Adrenal gland (tissue), 12 donors: ENCODE measurements around the gene KIAA0040. TPM values are rescaled to one million over a fixed set of nuclear protein-coding genes. Genes with fewer than 3 reads are reported as not detected.

Experiments
- DNase-seq, 7 donors: peaks; one replicate each; pipeline ENCODE4 v3.0.0-alpha.2; 2019 to 2020
- H3K27ac ChIP-seq, 5 donors: fragments of 200-600 bp; sonication (generic) in 4 of 5; 1 replicate in 3 of 5; 2 replicates in 2 of 5; pipeline versions ENCODE4 v1.5.1 to v1.8.0; 2016 to 2020; ENCODE audit warnings: mild to moderate bottlenecking in 1 of 5
- H3K27me3 ChIP-seq: fragments of 200-600 bp; 2 replicates; pipeline ENCODE4 v1.8.0; 2021
- H3K36me3 ChIP-seq, 2 donors: fragments of 200-600 bp; replicated peaks in 1 of 2; 1 replicate in 1 of 2; 2 replicates in 1 of 2; pipeline versions ENCODE4 v1.5.1 to v1.8.0; 2018 to 2022
- H3K4me1 ChIP-seq, 2 donors: fragments of 200-600 bp; replicated peaks in 1 of 2; 1 replicate in 1 of 2; 2 replicates in 1 of 2; pipeline versions ENCODE4 v1.5.1 to v1.8.0; 2018 to 2021
- H3K4me3 ChIP-seq, 4 donors: fragments of 200-600 bp; sonication (generic) in 3 of 4; one replicate each; pipeline ENCODE4 v1.5.1; 2016 to 2018
- H3K9me3 ChIP-seq, 3 donors: fragments of 200-600 bp; sonication (generic) in 1 of 3; replicated peaks in 1 of 3; 1 replicate in 2 of 3; 2 replicates in 1 of 3; pipeline versions ENCODE4 v1.5.1 to v1.8.0; 2016 to 2021
- POLR2A ChIP-seq, 2 donors: fragments of 450-650 bp; IDR thresholded peaks; one replicate each; pipeline ENCODE4 v1.6.1; 2017; ENCODE audit warnings: antibody characterized with exemption in 2 of 2, mild to moderate bottlenecking in 2 of 2, moderate library complexity in 1 of 2
- WGBS, 4 donors: extraction: QIAGEN DNeasy Blood & Tissue Kit in 2 of 4; methylation state at CpG; one replicate each; pipeline versions ENCODE4 v1.1.5 to v1.1.7; 2013 to 2017; 5-methylcytosine and 5-hydroxymethylcytosine counted together
- intact Hi-C, 2 donors: fragments of 100-400 bp; cut with DNase I; formaldehyde crosslinking; loops; one replicate each; pipeline versions ENCODE4 v1.14.1 to v1.15.0; 2022 to 2023
- polyA plus RNA-seq, 3 donors: library from polyadenylated mRNA; stranded (reverse); fragments of 200-250 nt in 2 of 3; fragments of 350-450 nt in 1 of 3; fragmentation: Illumina TruSeq in 1 of 3; extraction: RNeasy Lipid Tissue Mini Kit (QIAGEN cat#74804) in 1 of 3; gene quantifications; one replicate each; pipeline ENCODE4 v1.2.3, GENCODE V29; 2013 to 2014
- total RNA-seq, 9 donors: library from RNA; depleted of rRNA in 4 of 9; stranded (reverse); fragments of >200 nt in 4 of 9; fragments of 120-200 nt in 1 of 9; fragmentation: NEBNext Ultra II Directional in 1 of 9; extraction: Animal tissue kit (Norgen Biotek cat#: 25700) in 1 of 9; gene quantifications; one replicate each; pipeline versions ENCODE4 v1.1.0 to v1.2.4, GENCODE V29; 2013 to 2023
- TF ChIP-seq, protein P1 (sequence below), 6 experiments: fragments of 450-650 bp in 4 of 6; fragments of 200-600 bp in 2 of 6; sonication (generic) in 1 of 6; IDR thresholded peaks; 1 replicate in 5 of 6; 2 replicates in 1 of 6; pipeline versions ENCODE4 v1.5.1 to v1.8.0; 2016 to 2021; ENCODE audit warnings: antibody characterized with exemption in 6 of 6, mild to moderate bottlenecking in 2 of 6, moderate library complexity in 1 of 6
- donor health status: healthy with polysubstance abuse.
- donor health status: Bipolar disorder and iron deficiency.
- donor health status: DM: yes; HTN: yes; CAD: no.
- donor health status: DM: no; HTN: no; CAD: no.
- donor health status: DM: no; HTN: no; CAD: no.
- donor health status: DM: yes; HTN: yes; CAD: no.

KIAA0040 gene
- total and polyA plus RNA-seq, 12 donors: 1.8 to 54.3 (median 12.3) TPM

DNA sequence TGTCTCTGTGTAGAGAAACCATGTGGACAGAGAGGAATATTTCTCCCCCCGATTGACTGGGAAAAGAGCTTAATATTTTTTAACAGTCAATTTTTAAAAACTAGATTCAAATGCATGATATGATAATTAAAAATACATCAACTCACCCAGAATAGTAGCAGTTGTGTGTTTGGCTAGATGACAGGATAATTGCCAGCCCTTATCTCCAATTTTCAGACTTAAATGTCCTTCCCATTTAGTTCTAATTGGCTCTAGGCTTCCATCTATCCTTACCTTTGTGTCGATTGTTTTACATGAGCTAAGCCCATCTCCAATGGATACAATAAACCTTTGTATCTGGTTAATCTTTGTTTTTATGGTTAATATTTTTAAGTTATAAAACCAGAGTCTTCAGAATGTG is 23.9 kb upstream of the KIAA0040 start:
- Histone ChIP-seq H3K27ac (no peak overlapping the region), H3K36me3 (no peaks in the 10 kb centered on the region), H3K9me3 (no peaks in the 10 kb centered on the region), H3K4me3 (no peak overlapping the region), H3K27me3 (no peaks in the 10 kb centered on the region), H3K4me1 (no peaks in the 10 kb centered on the region)
- no peak for DNase-seq
- intact Hi-C loops: no loop called here
- WGBS, 4 donors: 77 to 86% (median 85%) methylated on average over 2 of the region's 2 CpGs
- TF ChIP-seq, protein P1, sequence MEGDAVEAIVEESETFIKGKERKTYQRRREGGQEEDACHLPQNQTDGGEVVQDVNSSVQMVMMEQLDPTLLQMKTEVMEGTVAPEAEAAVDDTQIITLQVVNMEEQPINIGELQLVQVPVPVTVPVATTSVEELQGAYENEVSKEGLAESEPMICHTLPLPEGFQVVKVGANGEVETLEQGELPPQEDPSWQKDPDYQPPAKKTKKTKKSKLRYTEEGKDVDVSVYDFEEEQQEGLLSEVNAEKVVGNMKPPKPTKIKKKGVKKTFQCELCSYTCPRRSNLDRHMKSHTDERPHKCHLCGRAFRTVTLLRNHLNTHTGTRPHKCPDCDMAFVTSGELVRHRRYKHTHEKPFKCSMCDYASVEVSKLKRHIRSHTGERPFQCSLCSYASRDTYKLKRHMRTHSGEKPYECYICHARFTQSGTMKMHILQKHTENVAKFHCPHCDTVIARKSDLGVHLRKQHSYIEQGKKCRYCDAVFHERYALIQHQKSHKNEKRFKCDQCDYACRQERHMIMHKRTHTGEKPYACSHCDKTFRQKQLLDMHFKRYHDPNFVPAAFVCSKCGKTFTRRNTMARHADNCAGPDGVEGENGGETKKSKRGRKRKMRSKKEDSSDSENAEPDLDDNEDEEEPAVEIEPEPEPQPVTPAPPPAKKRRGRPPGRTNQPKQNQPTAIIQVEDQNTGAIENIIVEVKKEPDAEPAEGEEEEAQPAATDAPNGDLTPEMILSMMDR (IDR thresholded peaks at IDR 0.05): no peak
- TF ChIP-seq POLR2A (IDR thresholded peaks at IDR 0.05): no peak

DNA sequence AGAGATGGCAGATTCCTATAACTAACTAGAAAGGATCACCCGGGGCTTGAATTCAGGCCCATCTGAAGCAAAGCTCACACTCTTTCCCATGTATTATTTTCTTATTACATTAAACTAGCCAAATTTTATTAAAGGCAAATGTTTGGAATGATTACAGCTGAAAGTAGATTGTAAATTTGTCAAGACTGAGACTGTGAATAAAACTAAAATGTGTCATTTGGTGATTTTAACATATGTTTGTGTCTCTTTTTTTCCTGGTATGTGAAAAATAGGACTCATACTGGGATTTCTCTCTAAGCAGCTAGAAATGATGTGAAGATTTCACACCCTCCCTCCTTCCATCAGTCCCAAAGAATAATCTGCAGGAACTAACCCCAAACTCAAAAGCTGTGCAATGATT is 19.1 kb upstream of the KIAA0040 start:
- Histone ChIP-seq H3K27ac (no peak overlapping the region), H3K4me3 (no peak overlapping the region), H3K36me3 (no peaks in the 10 kb centered on the region), H3K9me3 (no peaks in the 10 kb centered on the region), H3K27me3 (no peaks in the 10 kb centered on the region), H3K4me1 (no peaks in the 10 kb centered on the region)
- DNase-seq: no peak
- 80 to 84% (median 82%) methylated on average over 1 of the region's 1 CpG for WGBS, 4 donors
- intact Hi-C loops: no loop called here
- TF ChIP-seq, protein P1 (IDR thresholded peaks at IDR 0.05): no peak
- no peak for TF ChIP-seq POLR2A (IDR thresholded peaks at IDR 0.05)

DNA sequence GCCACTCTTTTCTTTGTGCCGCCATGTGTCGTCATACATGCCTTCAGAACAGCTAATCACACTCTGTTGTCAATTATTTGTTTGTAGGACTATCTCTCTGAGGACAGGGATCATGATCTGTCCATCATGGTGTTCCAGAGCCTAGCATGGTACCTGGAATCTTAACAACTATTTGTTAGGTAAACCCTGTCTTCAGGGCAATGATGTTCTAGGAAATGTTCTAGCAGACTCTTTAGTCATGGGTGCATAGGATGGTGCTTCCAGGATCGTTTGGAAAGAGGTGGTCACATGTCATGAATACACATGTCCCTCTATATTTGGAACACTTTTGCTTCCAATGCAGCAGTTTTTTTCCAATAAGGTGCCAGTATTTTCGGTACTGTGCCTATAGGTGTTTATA is 18.2 kb upstream of the KIAA0040 start:
- Histone ChIP-seq H3K4me1 (no peaks in the 10 kb centered on the region), H3K27me3 (no peaks in the 10 kb centered on the region), H3K4me3 (no peak overlapping the region), H3K27ac (no peak overlapping the region), H3K36me3 (no peaks in the 10 kb centered on the region), H3K9me3 (no peaks in the 10 kb centered on the region)
- no peak for DNase-seq
- intact Hi-C loops: no loop called here
- WGBS, 4 donors: 66 to 87% (median 78%) methylated on average over 4 of the region's 4 CpGs
- no peak for TF ChIP-seq POLR2A (IDR thresholded peaks at IDR 0.05)
- TF ChIP-seq, protein P1 (IDR thresholded peaks at IDR 0.05): no peak

DNA sequence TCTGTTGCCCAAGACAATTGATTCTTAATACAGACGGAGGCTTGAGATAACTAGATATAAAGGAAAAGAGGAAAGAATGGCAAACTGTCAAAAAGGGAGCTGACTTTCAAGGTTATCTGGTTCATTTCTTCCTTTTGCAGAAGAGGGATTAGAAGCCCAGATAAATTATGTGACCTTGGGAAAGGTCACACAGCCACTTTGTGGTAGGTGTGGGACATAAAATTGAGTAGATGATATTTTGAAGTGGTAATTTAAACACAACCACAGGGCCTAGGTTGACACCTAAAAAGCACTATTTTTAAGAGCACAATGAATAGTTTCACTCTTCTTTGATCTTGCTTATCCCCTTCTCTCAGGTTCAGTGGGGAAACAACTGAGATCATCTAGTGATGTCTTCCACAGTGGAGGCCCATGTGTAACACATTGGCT is 16.9 kb upstream of the KIAA0040 start:
- TF ChIP-seq, protein P1 (IDR thresholded peaks at IDR 0.05): no peak
- TF ChIP-seq POLR2A (IDR thresholded peaks at IDR 0.05): no peak
- Histone ChIP-seq H3K27ac (no peak overlapping the region), H3K4me1 (peaks cover 0 to 4% of the 10 kb centered on the region in 2 donors), H3K36me3 (no peaks in the 10 kb centered on the region), H3K4me3 (no peak overlapping the region), H3K9me3 (no peaks in the 10 kb centered on the region), H3K27me3 (no peaks in the 10 kb centered on the region)
- WGBS, 4 donors: 50 to 63% (median 62%) methylated on average over 1 of the region's 1 CpG
- intact Hi-C loops: no loop called here
- no peak for DNase-seq
